Activated T-cell treated with anti-CD3 and anti-CD28 coated beads, Interleukin-2, amount 50 U/mL, for 1 hour (primary cell): ENCODE measurements around the gene GXYLT2.

ENCODE experiments used
- DNase-seq: peaks from one replicate; pipeline ENCODE4 v3.0.0-alpha.2; 2020

GXYLT2 gene

GRCh38 chr3:72941245-72941644, 53.4 kb downstream of the GXYLT2 start:
- no peak for DNase-seq

GRCh38 chr3:72942427-72942826, 54.6 kb downstream of the GXYLT2 start:
- DNase-seq = no peak

- DNase-seq = no peak
Measured at GRCh38 chr3:72944696-72945095, 56.9 kb downstream of the GXYLT2 start.

GRCh38 chr3:72947715-72948490, 60.1 kb downstream of the GXYLT2 start:
- no peak for DNase-seq

GRCh38 chr3:72949016-72949415, 61.2 kb downstream of the GXYLT2 start:
- DNase-seq = no peak

GRCh38 chr3:72950372-72950771, 62.5 kb downstream of the GXYLT2 start:
- no peak for DNase-seq

GRCh38 chr3:72950801-72951200, 63.0 kb downstream of the GXYLT2 start:
- DNase-seq = no peak

GRCh38 chr3:72951259-72951722, 63.4 kb downstream of the GXYLT2 start:
- DNase-seq = no peak

GRCh38 chr3:72953325-72953956, 65.6 kb downstream of the GXYLT2 start:
- no peak for DNase-seq

- DNase-seq = no peak
Measured at GRCh38 chr3:72957297-72957696, 69.5 kb downstream of the GXYLT2 start.

- DNase-seq = no peak
Measured at GRCh38 chr3:72959336-72959735, 71.5 kb downstream of the GXYLT2 start.

- no peak for DNase-seq
Measured at GRCh38 chr3:72960812-72961518, 73.1 kb downstream of the GXYLT2 start.

GRCh38 chr3:72961752-72962151, 73.9 kb downstream of the GXYLT2 start:
- no peak for DNase-seq

GRCh38 chr3:72962317-72962716, 74.5 kb downstream of the GXYLT2 start:
- DNase-seq = no peak

- DNase-seq = no peak
Measured at GRCh38 chr3:72964633-72965032, 76.8 kb downstream of the GXYLT2 start.

GRCh38 chr3:72968266-72968664, 80.4 kb downstream of the GXYLT2 start:
- no peak for DNase-seq

GRCh38 chr3:72969766-72970165, 81.9 kb downstream of the GXYLT2 start:
- no peak for DNase-seq

GRCh38 chr3:72970942-72971341, 83.1 kb downstream of the GXYLT2 start:
- no peak for DNase-seq

- no peak for DNase-seq
Measured at GRCh38 chr3:72972706-72973030, 84.8 kb downstream of the GXYLT2 start.

GRCh38 chr3:72973031-72973723, 85.3 kb downstream of the GXYLT2 start:
- DNase-seq = no peak

GRCh38 chr3:72973786-72974185, 85.9 kb downstream of the GXYLT2 start:
- DNase-seq = no peak

- no peak for DNase-seq
Measured at GRCh38 chr3:72974956-72975355, 87.1 kb downstream of the GXYLT2 start.

GRCh38 chr3:72976281-72976741, 88.5 kb downstream of the GXYLT2 start:
- DNase-seq = no peak
